Measurements from ENCODE around the gene LUZP1.
A peak's percentile ranks its signal among the peaks of the same experiment; 100 is the strongest.

Gene LUZP1

GRCh38 chr1:23116921-23117699 lies 51.5 kb downstream of the LUZP1 start:
- DNase-seq (ENCODE audit: low spot score) = no peak

GRCh38 chr1:23116216-23116836 lies 52.3 kb downstream of the LUZP1 start:
- DNase-seq (ENCODE audit: low spot score) = no peak

GRCh38 chr1:23114424-23115079 lies 54.1 kb downstream of the LUZP1 start:
- DNase-seq (ENCODE audit: low spot score) = no peak

- no peak for DNase-seq (ENCODE audit: low spot score)
Observed at GRCh38 chr1:23111600-23112535, 56.8 kb downstream of the LUZP1 start.

- no peak for DNase-seq (ENCODE audit: low spot score)
Observed at GRCh38 chr1:23110391-23110790, 58.3 kb downstream of the LUZP1 start.

GRCh38 chr1:23108918-23109533 lies 59.6 kb downstream of the LUZP1 start:
- no peak for DNase-seq (ENCODE audit: low spot score)

- no peak for DNase-seq (ENCODE audit: low spot score)
Observed at GRCh38 chr1:23103001-23103889, 65.4 kb downstream of the LUZP1 start.

- no peak for DNase-seq (ENCODE audit: low spot score)
Observed at GRCh38 chr1:23102289-23102688, 66.4 kb downstream of the LUZP1 start.

DNA sequence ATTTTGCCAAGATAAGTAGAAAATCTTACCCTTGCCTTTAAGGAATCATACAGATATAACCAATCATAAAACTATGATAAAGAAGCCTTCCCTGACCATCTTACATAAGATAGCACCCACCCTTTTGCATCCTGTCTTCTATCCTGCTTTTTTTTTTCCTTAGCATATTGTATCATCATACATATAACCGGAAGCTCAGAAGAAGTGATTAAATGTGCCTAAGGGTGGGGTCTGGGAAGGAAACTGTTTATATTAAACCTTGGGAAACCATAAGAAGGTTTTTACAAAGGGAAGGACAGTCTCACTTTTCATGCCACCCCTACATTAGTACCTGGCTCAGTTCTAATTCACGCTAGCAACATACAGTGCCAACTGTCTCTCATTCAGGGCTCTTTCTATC lies 66.8 kb downstream of the LUZP1 start:
- no peak for DNase-seq (ENCODE audit: low spot score)

- no peak for DNase-seq (ENCODE audit: low spot score)
Observed at GRCh38 chr1:23101101-23101827, 67.4 kb downstream of the LUZP1 start.

- DNase-seq (ENCODE audit: low spot score) = peak; percentile 23
Observed at GRCh38 chr1:23100074-23100748, 68.4 kb downstream of the LUZP1 start.

GRCh38 chr1:23099171-23099536 lies 69.5 kb downstream of the LUZP1 start:
- DNase-seq (ENCODE audit: low spot score) = no peak

DNA sequence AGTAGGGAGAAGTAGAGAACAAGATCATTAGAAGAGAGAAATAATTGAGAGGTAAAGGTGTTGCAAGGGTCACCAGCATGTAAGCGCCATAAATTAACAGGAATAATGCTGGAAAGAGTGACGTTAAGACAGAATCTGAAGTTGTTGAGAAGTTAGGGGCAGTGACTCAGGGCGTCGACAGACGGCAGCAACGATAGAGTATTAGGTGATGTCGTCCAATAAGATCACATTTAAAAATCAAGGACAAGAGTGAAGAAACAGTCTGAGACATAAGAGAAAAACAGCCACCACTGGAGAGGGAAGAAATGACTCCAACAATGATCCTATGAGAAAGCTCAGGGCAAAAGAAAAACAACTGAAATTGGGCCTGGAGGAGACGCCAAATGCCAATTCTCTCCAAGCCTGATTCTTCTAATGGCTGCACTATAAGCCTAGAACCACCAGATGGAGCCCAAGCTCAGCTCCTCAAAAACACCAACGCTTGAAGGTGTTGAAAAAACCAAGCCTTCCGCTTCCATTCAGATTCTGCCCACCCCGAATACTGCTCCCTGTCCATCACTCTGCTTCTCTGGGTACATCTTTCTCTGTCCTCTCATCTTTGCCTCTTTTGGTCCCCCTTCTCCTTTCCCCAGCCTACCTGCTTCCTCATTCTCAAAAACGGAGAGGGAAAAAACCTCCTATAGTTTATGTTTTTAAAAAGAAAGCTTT lies 70.0 kb downstream of the LUZP1 start:
- DNase-seq (ENCODE audit: low spot score) = peak; percentile 75

DNA sequence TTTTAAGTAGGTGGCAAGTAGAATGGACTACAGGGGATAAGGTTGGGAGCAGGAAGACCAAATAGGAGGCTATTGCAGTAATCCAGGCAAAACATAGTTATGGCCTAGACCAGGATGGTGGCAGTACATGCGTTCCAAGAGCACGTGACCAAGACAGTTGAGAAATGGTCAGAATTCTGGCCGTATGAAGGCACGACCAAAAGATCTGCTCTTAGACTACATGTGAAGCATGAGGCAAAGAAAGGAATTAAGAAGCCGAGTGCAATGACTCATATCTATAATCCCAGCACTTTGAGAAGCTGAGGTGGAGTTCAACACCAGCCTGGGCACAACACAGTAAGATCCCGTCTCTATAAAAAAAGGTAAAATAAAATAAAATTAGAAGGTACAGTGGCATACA lies 71.3 kb downstream of the LUZP1 start:
- DNase-seq (ENCODE audit: low spot score) = no peak

GRCh38 chr1:23092447-23092846 lies 76.2 kb downstream of the LUZP1 start:
- no peak for DNase-seq (ENCODE audit: low spot score)

DNA sequence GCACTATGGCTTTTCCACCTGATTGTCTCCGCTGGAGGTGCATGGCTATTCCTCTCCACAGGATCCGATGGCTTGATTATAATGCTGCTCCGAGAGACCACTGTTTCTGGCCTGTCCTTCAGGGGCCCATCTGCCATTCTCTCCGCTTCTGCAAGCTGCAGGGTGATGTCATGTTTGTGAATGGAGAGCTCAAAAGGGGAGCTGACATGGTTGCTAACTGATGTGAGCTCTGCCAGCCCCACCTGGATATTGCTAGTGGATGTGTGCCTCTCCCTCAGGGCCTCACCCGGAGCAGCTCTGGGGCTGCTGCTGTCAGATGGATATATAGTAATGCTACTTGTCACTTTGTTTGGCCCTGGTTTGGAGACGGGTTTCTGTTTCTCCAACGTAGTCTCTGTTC lies 77.1 kb downstream of the LUZP1 start:
- no peak for DNase-seq (ENCODE audit: low spot score)

GRCh38 chr1:23090056-23090455 lies 78.6 kb downstream of the LUZP1 start:
- DNase-seq (ENCODE audit: low spot score) = no peak

- DNase-seq (ENCODE audit: low spot score) = no peak
Observed at GRCh38 chr1:23088027-23088426, 80.6 kb downstream of the LUZP1 start.

GRCh38 chr1:23085696-23086095 lies 83.0 kb downstream of the LUZP1 start:
- DNase-seq (ENCODE audit: low spot score) = no peak
